Neural progenitor cell (in vitro differentiated cells): Measurements from ENCODE around the gene CLDN10.

Experiments
- CTCF ChIP-seq: fragments of 200-600 bp; sonication (generic); IDR thresholded peaks from 2 replicates; pipeline ENCODE4 v1.5.1; 2017; ENCODE audit warnings: antibody characterized with exemption, mild to moderate bottlenecking
- EZH2 ChIP-seq: fragments of 200-600 bp; sonication (generic); IDR thresholded peaks from 2 replicates; pipeline ENCODE4 v1.6.1; 2017; ENCODE audit warnings: antibody characterized with exemption, mild to moderate bottlenecking, moderate library complexity
- EZH2phosphoT487 ChIP-seq: fragments of 200-600 bp; sonication (generic); IDR thresholded peaks from 2 replicates; pipeline ENCODE4 v1.6.1; 2017; ENCODE audit warnings: antibody characterized with exemption

- TF ChIP-seq EZH2 (no peak), EZH2phosphoT487 (no peak), CTCF (no peak)
These were observed 41.6 kb upstream of the CLDN10 start for GRCh38 chr13:95510950-95511349.
